Measurements from ENCODE around the gene NUPR1. TPM values are rescaled to one million over a fixed set of nuclear protein-coding genes. Genes with fewer than 3 reads are reported as not detected.

The NUPR1 gene
- total RNA-seq, 1 experiment from 2014 or later, result 16.6 TPM

DNA sequence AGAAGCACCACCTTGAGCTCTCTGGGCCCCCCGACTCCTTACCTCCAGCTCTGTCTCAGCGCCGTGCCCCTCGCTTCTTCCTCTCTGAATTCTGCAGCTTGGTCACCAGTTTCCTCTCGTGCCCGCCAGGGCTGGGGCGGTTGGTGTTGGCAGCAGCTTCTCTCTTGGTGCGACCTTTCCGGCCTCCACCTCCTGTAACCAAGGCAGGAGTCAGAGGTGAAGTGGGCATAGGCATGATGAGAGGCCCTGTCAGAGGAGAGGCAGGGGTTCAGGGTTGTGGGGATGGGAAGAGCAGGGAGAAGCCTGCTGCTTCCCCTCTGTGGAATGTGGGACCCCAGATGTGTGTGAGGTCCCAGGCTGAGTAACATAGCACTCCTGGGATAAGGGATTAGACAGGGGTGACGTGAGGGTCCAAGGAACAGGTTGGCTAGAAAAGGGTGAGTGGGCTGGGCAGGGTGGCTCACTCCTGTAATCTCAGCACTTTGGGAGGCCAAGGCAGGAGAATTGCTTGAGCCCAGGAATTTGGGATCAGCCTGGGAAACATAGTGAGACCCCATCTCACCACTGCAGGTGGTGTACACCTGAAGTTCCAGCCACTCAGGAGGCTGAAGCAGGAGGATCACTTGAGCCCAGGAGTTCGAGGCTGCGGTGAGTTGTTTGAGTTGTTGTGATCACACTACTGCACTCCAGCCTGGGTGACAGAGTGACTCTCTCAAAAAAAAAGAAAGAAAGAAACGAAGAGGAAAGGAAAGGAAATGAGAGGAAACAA is 626 bp downstream of the NUPR1 start:
- H3K27ac Mint-ChIP-seq (ENCODE audit: unreplicated experiment), result peak overlapping the region; percentile 77
- DNase-seq, result no peak
- no peaks in the 10 kb centered on the region for H3K27me3 ChIP-seq (replicated peaks; ENCODE audit: control insufficient read depth, insufficient read depth, low read length)
- TF ChIP-seq, protein P1, sequence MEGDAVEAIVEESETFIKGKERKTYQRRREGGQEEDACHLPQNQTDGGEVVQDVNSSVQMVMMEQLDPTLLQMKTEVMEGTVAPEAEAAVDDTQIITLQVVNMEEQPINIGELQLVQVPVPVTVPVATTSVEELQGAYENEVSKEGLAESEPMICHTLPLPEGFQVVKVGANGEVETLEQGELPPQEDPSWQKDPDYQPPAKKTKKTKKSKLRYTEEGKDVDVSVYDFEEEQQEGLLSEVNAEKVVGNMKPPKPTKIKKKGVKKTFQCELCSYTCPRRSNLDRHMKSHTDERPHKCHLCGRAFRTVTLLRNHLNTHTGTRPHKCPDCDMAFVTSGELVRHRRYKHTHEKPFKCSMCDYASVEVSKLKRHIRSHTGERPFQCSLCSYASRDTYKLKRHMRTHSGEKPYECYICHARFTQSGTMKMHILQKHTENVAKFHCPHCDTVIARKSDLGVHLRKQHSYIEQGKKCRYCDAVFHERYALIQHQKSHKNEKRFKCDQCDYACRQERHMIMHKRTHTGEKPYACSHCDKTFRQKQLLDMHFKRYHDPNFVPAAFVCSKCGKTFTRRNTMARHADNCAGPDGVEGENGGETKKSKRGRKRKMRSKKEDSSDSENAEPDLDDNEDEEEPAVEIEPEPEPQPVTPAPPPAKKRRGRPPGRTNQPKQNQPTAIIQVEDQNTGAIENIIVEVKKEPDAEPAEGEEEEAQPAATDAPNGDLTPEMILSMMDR (IDR thresholded peaks at IDR 0.05; ENCODE audit: insufficient read depth in 1 of 2, low read depth in 1 of 2, low read length in 1 of 2, severe bottlenecking in 1 of 2, unreplicated experiment in 1 of 2), result no peak
- no peaks in the 10 kb centered on the region for H3K9me3 ChIP-seq
- no peak overlapping the region for H3K4me3 Mint-ChIP-seq (ENCODE audit: unreplicated experiment)
- no peak overlapping the region for H3K4me3 ChIP-seq (ENCODE audit: low read depth, low read length)
- POLR2A ChIA-PET, result no interaction called here
- H3K36me3 ChIP-seq (ENCODE audit: control insufficient read depth, insufficient read depth, low read length), result no peaks in the 10 kb centered on the region
- no peaks in the 10 kb centered on the region for H3K27me3 Mint-ChIP-seq (ENCODE audit: insufficient read depth, unreplicated experiment)
- H3K4me1 ChIP-seq, result peaks cover 8% of the 10 kb centered on the region
- peaks cover 6% of the 10 kb centered on the region for H3K9me3 Mint-ChIP-seq (ENCODE audit: unreplicated experiment)
- no TSS peak for BruUV-seq (replicated peaks)
- peaks cover 6% of the 10 kb centered on the region for H3K36me3 Mint-ChIP-seq (ENCODE audit: insufficient read depth, unreplicated experiment)
- CTCF ChIA-PET, result no interaction called here
- intact Hi-C loops (cut with micrococcal nuclease; ENCODE audit: unreplicated experiment), result loop anchor here (1.0 kb wide), 1 partner anchor 8 kb away; no protein-coding TSS in a partner anchor
- peaks cover 13% of the 10 kb centered on the region for H3K4me1 Mint-ChIP-seq (ENCODE audit: low read depth, unreplicated experiment)

DNA sequence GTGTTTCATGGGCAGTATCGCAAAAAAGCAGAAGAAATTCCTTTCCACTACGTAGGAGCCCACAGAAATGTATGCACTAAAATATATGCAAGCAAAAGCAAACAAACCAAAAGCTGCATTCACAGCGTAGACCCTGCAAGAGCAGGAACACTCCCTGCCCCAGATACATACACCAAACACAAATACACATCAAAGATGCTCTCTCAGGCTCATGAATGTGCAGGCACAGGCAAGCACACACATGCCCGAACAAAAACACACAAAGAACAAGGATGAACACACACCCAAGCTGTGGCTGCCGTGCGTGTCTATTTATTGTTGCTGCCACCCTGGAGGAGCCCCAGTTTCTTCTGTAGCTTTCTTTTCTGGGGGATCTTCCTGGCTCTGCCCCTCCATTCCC is 1.7 kb downstream of the NUPR1 start:
- no peak overlapping the region for H3K27ac Mint-ChIP-seq (ENCODE audit: unreplicated experiment)
- BruUV-seq (replicated peaks), result TSS peak; percentile 73
- no peak overlapping the region for H3K4me3 Mint-ChIP-seq (ENCODE audit: unreplicated experiment)
- peaks cover 17% of the 10 kb centered on the region for H3K4me1 Mint-ChIP-seq (ENCODE audit: low read depth, unreplicated experiment)
- H3K4me3 ChIP-seq (ENCODE audit: low read depth, low read length), result no peak overlapping the region
- CTCF ChIA-PET, result no interaction called here
- H3K27me3 Mint-ChIP-seq (ENCODE audit: insufficient read depth, unreplicated experiment), result no peaks in the 10 kb centered on the region
- intact Hi-C loops (cut with micrococcal nuclease; ENCODE audit: unreplicated experiment), result no loop called here
- H3K4me1 ChIP-seq, result peaks cover 19% of the 10 kb centered on the region
- H3K9me3 Mint-ChIP-seq (ENCODE audit: unreplicated experiment), result peaks cover 6% of the 10 kb centered on the region
- no peak for DNase-seq
- no peaks in the 10 kb centered on the region for H3K36me3 ChIP-seq (ENCODE audit: control insufficient read depth, insufficient read depth, low read length)
- TF ChIP-seq, protein P1 (IDR thresholded peaks at IDR 0.05; ENCODE audit: insufficient read depth in 1 of 2, low read depth in 1 of 2, low read length in 1 of 2, severe bottlenecking in 1 of 2, unreplicated experiment in 1 of 2), result no peak
- H3K27me3 ChIP-seq (replicated peaks; ENCODE audit: control insufficient read depth, insufficient read depth, low read length), result no peaks in the 10 kb centered on the region
- POLR2A ChIA-PET, result no interaction called here
- H3K36me3 Mint-ChIP-seq (ENCODE audit: insufficient read depth, unreplicated experiment), result peaks cover 6% of the 10 kb centered on the region
- H3K9me3 ChIP-seq, result no peaks in the 10 kb centered on the region

DNA sequence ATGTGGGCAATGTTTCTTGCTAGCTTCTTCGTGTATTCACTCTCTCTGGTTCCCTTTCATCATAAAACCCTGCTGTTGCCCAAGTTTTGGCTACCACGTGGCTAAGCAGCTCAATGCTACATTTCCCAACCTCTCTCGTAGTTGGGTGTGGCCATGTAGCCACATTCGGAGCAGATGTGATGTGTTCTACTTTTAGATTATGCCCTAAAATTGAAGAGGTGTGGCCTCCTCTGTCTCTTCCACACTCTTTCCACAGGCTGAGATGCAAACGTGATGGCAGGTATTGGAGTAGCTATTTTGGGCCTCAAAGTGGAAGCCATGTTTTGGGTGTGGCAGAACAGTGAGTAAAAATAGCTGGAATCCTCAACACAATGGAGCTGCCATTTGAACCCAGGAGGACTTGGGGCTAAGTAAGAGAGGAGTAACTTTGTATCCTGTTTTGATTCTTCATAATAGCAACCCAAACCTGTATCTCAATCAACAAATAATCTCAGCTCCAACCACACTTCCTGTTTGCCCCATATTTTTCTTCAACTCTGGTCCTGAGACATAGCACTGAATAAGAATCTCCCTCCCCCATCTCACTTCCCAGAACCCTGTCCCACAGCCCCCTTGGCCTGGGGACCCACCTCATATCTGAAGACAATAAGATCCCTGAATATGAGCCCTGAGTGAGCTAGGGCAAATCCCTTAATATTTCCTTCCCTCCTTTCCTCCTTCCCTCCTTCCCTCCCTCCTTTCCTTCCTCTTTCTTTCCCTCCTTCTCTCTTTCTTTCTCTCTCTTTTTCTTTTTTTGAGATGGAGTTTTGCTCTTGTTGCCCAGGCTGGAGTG is 4.0 kb downstream of the NUPR1 start:
- no peaks in the 10 kb centered on the region for H3K27me3 ChIP-seq (replicated peaks; ENCODE audit: control insufficient read depth, insufficient read depth, low read length)
- peaks cover 17% of the 10 kb centered on the region for H3K4me1 ChIP-seq
- BruUV-seq (replicated peaks), result no TSS peak
- ChIA-PET CTCF (no interaction called here), POLR2A (interaction anchor here (1.1 kb wide), 1 partner anchor 9 kb away, joined by 3 read pairs; no protein-coding TSS in a partner anchor)
- intact Hi-C loops (cut with micrococcal nuclease; ENCODE audit: unreplicated experiment), result no loop called here
- H3K9me3 Mint-ChIP-seq (ENCODE audit: unreplicated experiment), result peaks cover 6% of the 10 kb centered on the region
- no peaks in the 10 kb centered on the region for H3K27me3 Mint-ChIP-seq (ENCODE audit: insufficient read depth, unreplicated experiment)
- peaks cover 20% of the 10 kb centered on the region for H3K4me1 Mint-ChIP-seq (ENCODE audit: low read depth, unreplicated experiment)
- H3K4me3 ChIP-seq (ENCODE audit: low read depth, low read length), result no peak overlapping the region
- H3K36me3 ChIP-seq (ENCODE audit: control insufficient read depth, insufficient read depth, low read length), result no peaks in the 10 kb centered on the region
- H3K27ac Mint-ChIP-seq (ENCODE audit: unreplicated experiment), result no peak overlapping the region
- H3K9me3 ChIP-seq, result no peaks in the 10 kb centered on the region
- H3K4me3 Mint-ChIP-seq (ENCODE audit: unreplicated experiment), result no peak overlapping the region
- TF ChIP-seq, protein P1 (IDR thresholded peaks at IDR 0.05; ENCODE audit: insufficient read depth in 1 of 2, low read depth in 1 of 2, low read length in 1 of 2, severe bottlenecking in 1 of 2, unreplicated experiment in 1 of 2), result no peak
- no peak for DNase-seq
- peaks cover 6% of the 10 kb centered on the region for H3K36me3 Mint-ChIP-seq (ENCODE audit: insufficient read depth, unreplicated experiment)
